Hepatocyte (in vitro differentiated cells): Measurements from ENCODE around the gene P4HB.

Source experiments
- EZH2phosphoT487 ChIP-seq: fragments of 200-600 bp; sonication (generic); IDR thresholded peaks from one replicate; pipeline ENCODE4 v1.6.1; 2018; ENCODE audit warnings: antibody characterized with exemption, mild to moderate bottlenecking, low read depth, moderate library complexity; ENCODE audit not compliant: unreplicated experiment, severe bottlenecking
- TF ChIP-seq, protein P1 (sequence below): fragments of 200-600 bp; sonication (generic); IDR thresholded peaks from 2 replicates; pipeline ENCODE4 v1.5.1; 2016; ENCODE audit warnings: antibody characterized with exemption, mild to moderate bottlenecking; ENCODE audit not compliant: poor library complexity

- TF ChIP-seq, protein P1, sequence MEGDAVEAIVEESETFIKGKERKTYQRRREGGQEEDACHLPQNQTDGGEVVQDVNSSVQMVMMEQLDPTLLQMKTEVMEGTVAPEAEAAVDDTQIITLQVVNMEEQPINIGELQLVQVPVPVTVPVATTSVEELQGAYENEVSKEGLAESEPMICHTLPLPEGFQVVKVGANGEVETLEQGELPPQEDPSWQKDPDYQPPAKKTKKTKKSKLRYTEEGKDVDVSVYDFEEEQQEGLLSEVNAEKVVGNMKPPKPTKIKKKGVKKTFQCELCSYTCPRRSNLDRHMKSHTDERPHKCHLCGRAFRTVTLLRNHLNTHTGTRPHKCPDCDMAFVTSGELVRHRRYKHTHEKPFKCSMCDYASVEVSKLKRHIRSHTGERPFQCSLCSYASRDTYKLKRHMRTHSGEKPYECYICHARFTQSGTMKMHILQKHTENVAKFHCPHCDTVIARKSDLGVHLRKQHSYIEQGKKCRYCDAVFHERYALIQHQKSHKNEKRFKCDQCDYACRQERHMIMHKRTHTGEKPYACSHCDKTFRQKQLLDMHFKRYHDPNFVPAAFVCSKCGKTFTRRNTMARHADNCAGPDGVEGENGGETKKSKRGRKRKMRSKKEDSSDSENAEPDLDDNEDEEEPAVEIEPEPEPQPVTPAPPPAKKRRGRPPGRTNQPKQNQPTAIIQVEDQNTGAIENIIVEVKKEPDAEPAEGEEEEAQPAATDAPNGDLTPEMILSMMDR = no peak
- no peak for TF ChIP-seq EZH2phosphoT487
Measured at GRCh38 chr17:81841866-81842265, 18.5 kb downstream of the P4HB start.
